ENCODE measurements around the gene ALOX15B.
A peak's percentile ranks its signal among the peaks of the same experiment; 100 is the strongest.
"Not testable (repeated sequence)": the region's sequence is repeated elsewhere in the genome, so short reads cannot be mapped to it uniquely, and the experiment has no call there.

ALOX15B gene

GRCh38 chr17:8063761-8064534 is 25.1 kb downstream of the ALOX15B start:
- DNase-seq, result no peak

GRCh38 chr17:8064561-8065019 is 25.7 kb downstream of the ALOX15B start:
- no peak for DNase-seq

- DNase-seq, result no peak
These were observed 28.2 kb downstream of the ALOX15B start for GRCh38 chr17:8066841-8067775.

DNA sequence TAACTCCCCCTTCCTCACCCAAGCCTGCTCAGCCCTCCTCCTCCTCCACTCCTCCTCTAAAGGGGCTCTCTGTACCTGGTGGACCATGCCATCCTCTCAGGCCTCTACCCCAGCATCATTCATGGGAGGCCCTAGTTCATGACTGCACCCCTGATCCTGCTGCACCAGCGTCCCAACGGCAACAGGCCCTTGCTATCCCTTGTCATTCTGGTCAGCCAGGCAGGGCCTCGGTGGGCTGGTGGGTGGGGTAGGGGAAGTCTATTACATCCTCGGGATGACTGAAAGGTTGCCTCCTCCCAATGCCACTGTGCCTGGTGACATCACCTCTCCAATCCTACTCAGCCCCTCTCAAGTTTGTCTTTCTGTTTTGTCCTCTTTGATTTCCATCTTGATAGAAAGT is 28.9 kb downstream of the ALOX15B start:
- DNase-seq, result no peak

GRCh38 chr17:8068736-8069586 is 30.1 kb downstream of the ALOX15B start:
- DNase-seq, result no peak

DNA sequence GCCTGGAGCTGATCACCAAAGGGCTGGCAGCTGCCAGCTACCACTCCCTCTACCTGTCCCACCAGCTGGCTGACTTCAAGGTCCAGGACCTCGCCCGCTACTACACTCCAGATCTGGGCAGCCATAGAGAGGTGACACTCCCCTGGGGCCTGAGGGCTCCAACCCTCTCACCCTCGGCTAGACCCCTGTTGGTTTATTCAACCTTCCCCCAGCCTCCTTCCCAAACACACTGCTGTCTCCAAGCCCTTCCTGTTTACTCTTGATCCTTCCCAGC is 30.7 kb downstream of the ALOX15B start:
- DNase-seq, result no peak

DNA sequence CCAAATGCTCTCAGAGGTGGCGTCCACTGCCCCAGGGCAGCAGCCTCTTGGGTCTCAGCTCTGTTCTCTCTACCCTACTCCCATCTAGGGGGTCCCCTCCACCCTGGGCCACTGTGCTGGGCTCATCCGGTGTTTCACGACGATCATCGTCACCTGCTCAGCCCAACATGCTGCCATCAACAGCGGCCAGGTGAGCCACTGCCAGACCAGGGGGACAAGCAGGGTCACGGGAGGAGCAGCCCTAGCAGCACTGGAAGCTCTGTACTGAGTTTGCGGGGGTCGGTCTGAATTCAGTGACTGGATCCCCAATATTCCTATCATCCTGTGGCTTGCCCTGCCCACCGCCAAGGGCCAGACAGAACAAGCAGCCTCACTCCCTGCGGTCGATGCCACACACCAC is 32.6 kb downstream of the ALOX15B start:
- DNase-seq, result no peak

GRCh38 chr17:8072341-8072728 is 33.5 kb downstream of the ALOX15B start:
- no peak for DNase-seq

- DNase-seq, result no peak
These were observed 34.0 kb downstream of the ALOX15B start for GRCh38 chr17:8072729-8073461.

- DNase-seq, result peak; percentile 84
These were observed 35.0 kb downstream of the ALOX15B start for GRCh38 chr17:8073627-8074484.

DNA sequence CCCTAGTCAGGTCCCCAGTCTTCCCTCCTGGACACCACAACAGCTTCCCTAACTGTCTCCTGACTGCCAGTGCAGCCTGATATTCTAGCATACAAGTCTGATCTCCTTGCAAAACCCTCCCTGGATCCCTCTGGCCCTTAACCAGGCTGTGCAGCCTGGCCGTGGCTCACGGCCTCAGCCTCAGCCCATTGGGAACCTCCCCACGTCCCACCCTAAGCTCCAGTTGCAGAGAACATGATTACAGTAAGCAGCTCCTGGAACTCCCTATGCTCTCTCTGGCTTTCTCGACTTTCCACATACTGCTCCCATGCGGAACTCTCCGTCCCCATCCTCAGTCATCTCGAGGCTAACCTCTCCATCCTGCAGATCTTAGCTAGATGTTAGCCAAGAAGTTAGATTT is 35.7 kb downstream of the ALOX15B start:
- no peak for DNase-seq

- no peak for DNase-seq
These were observed 36.2 kb downstream of the ALOX15B start for GRCh38 chr17:8075081-8075480.

- DNase-seq, result no peak
These were observed 36.9 kb downstream of the ALOX15B start for GRCh38 chr17:8075574-8076342.

DNA sequence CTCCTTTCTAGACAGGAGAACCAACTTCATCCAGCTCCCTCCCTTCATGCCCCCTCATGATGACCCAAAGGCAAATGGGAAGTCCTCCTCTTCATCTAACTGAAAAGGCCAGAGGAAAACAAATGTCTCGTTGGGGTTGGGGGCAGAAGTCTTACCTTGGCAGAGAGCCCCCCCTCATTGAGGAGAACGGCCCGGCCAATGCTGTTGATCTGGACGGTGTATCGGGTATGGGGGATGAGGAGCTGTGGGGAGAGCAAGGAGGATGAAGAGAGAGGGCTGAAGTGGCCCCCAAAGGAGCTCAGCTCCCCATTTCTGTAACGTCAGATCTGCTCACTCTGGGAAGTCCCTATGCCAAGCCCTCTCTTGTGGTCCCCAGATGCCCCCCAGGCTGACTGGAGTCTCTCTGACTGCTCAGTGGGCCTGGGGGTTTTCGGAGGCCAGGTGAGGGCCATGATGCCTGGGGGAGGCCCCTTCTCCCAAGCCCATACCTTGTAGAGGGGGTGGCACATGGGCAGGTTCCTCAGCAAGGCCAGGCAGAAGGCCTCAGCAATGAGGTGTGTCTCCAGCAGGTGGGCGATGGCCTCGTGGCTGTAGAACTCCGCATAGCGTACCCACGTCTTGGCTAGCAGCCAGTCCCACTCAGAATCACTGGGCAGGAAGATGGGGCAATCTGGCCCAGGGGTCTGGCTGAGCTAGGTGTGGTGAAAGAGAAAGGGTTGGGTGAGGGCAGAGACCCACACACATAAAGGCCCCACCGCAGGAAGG is 37.8 kb downstream of the ALOX15B start:
- DNase-seq, result no peak

DNA sequence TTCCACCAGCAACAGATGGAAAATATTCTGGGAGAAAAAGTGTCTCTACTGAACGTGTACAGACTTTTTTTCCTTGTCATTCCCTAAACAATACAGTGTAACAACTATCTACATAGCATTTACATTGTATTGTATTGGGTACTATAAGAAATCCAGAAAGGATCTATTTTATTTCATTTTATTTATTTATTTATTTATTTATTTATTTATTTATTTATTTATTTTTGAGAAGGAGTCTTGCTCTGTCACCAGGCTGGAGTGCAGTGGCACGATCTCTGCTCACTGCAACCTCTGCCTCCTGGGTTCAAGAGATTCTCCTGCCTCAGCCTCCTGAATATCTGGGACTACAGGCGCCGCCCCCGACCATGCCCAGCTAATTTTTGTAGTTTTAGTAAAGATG is 39.1 kb downstream of the ALOX15B start:
- not testable (repeated sequence) for DNase-seq

- DNase-seq, result peak; percentile 82
These were observed 40.7 kb downstream of the ALOX15B start for GRCh38 chr17:8079291-8080207.

DNA sequence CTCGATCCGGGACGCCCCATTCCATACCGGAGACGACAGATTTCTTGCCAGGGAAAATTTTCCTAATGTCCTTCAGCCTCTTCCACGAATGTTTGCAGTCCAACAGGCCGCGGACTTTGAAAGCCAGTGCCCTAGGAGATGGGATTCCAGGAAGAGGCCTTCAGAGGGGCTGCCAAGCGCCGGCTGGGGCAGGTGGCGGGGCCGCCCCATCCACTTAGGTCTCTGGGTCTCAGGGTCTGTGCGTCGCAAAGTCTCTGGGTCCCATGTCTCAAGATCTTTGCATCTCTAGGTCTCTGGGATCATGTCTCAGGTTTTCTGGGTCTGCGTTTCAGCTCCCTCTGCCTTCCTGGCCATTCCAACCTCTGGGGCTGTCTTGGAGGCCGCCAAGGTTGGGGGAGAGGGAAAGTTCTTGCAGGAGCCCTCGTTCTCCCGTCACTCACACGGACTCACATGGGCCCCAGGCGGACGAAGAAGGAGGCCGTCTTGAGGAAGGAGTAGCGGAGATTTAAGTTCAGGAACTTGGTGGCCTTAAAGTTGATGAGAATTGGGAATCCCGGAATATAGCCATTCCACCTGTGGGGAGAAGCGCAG is 41.4 kb downstream of the ALOX15B start:
- no peak for DNase-seq

DNA sequence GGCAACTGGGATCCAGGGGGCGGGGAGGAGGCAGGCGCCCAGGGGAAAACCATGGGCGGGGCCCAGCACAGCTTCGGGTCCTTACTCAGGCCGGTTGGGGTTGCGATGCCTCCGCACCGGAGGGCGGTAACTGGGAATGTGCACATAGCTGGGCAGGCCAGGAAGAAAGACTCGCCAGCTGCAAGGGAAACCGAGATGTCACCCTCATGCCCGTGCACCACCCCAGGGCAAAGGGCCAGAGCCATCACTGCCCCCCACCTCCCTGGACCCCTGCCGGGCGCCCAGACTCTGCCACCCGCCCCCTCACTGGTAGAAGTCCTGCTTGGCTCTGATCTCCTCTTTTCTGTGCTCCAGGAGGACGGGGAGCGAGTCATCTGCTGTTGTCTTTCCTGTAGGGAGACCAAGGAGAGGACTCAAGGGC is 42.0 kb downstream of the ALOX15B start:
- DNase-seq, result no peak
